Neural cell (in vitro differentiated cells): ENCODE measurements around the gene XPR1.

Source experiments
- CTCF ChIP-seq: fragments of 450-650 bp; IDR thresholded peaks from 2 replicates; pipeline ENCODE4 v1.5.1; 2014; ENCODE audit warnings: antibody characterized with exemption, mild to moderate bottlenecking, moderate library complexity; ENCODE audit not compliant: poor library complexity, severe bottlenecking
- REST ChIP-seq: IDR thresholded peaks from 2 replicates; pipeline ENCODE4 v1.6.1; 2012; ENCODE audit warnings: borderline replicate concordance

GRCh38 chr1:180920702-180921101 lies 288.9 kb downstream of the XPR1 start:
- TF ChIP-seq CTCF (no peak), REST (no peak)
